Measurements from ENCODE around the gene CCDC17.

DNA sequence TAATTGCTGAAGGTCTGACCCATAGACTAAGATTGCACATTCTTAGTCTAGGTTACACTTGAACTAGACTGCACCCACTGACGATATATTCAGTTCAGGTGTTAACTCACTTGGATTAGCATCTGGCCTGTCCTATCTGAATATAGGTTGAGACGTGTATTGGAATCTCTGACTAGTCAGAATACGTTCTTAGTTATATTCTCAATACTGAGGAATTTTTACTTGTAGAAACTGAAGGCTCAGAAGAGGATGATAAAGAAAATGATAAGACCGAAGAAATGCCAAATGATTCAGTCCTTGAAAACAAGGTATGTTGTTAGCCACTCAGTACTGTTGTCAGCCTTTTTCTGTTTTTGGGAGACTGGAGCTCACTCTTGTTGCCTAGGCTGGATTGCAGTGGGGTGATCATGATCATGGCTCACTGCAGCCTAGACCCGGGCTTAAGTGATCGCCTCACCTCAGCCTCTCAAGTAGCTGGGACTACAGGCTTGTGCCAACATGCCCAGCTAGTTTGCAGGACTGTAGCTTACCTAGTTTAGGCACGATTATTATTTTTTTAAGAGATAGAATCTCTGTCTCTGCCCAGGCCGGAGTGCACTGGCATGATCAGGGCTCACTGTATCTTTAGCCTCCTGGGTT lies 10.8 kb downstream of the CCDC17 start:
- TF ChIP-seq, protein P1, sequence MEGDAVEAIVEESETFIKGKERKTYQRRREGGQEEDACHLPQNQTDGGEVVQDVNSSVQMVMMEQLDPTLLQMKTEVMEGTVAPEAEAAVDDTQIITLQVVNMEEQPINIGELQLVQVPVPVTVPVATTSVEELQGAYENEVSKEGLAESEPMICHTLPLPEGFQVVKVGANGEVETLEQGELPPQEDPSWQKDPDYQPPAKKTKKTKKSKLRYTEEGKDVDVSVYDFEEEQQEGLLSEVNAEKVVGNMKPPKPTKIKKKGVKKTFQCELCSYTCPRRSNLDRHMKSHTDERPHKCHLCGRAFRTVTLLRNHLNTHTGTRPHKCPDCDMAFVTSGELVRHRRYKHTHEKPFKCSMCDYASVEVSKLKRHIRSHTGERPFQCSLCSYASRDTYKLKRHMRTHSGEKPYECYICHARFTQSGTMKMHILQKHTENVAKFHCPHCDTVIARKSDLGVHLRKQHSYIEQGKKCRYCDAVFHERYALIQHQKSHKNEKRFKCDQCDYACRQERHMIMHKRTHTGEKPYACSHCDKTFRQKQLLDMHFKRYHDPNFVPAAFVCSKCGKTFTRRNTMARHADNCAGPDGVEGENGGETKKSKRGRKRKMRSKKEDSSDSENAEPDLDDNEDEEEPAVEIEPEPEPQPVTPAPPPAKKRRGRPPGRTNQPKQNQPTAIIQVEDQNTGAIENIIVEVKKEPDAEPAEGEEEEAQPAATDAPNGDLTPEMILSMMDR (IDR thresholded peaks at IDR 0.05) = no peak
- no peak for TF ChIP-seq POLR2A (IDR thresholded peaks at IDR 0.05)

All from right lobe of liver (tissue), 4 donors.